Esophagus squamous epithelium (tissue), 5 donors: ENCODE results near the gene LAMP1. TPM values are rescaled to one million over a fixed set of nuclear protein-coding genes. Genes with fewer than 3 reads are reported as not detected.

Source experiments
- DNase-seq: peaks from one replicate; lab custom pipeline; 2025; lab: John Stamatoyannopoulos, UW
- H3K27ac ChIP-seq, 4 donors: fragments of 200-600 bp; sonication (generic); one replicate each; pipeline ENCODE4 v1.5.1; 2016 to 2019; ENCODE audit warnings: mild to moderate bottlenecking in 1 of 4
- H3K27me3 ChIP-seq, 4 donors: fragments of 200-600 bp; sonication (generic); 1 replicate in 3 of 4; 2 replicates in 1 of 4; pipeline versions ENCODE4 v1.5.1 to v1.6.0; 2017 to 2021; ENCODE audit warnings: antibody characterized with exemption in 1 of 4
- H3K36me3 ChIP-seq, 3 donors: fragments of 200-600 bp; sonication (generic); one replicate each; pipeline ENCODE4 v1.5.1; 2016 to 2019
- H3K4me1 ChIP-seq, 3 donors: fragments of 200-600 bp; sonication (generic); one replicate each; pipeline ENCODE4 v1.5.1; 2017 to 2019
- H3K4me3 ChIP-seq, 4 donors: fragments of 200-600 bp; sonication (generic); 1 replicate in 3 of 4; 2 replicates in 1 of 4; pipeline ENCODE4 v1.5.1; 2016 to 2019; ENCODE audit warnings: mild to moderate bottlenecking in 2 of 4, moderate library complexity in 1 of 4
- H3K9me3 ChIP-seq, 3 donors: fragments of 200-600 bp; sonication (generic); one replicate each; pipeline ENCODE4 v1.5.1; 2016 to 2019
- POLR2A ChIP-seq, 4 donors: fragments of 450-650 bp; IDR thresholded peaks; one replicate each; pipeline ENCODE4 v1.6.1; 2017; ENCODE audit warnings: antibody characterized with exemption in 4 of 4, mild to moderate bottlenecking in 4 of 4, moderate library complexity in 3 of 4
- WGBS, 2 donors: methylation state at CpG; one replicate each; pipeline ENCODE4 v1.1.5; 2018; 5-methylcytosine and 5-hydroxymethylcytosine counted together
- intact Hi-C: fragments of 100-400 bp; cut with DNase I; formaldehyde crosslinking; loops from one replicate; pipeline ENCODE4 v1.15.0; 2022
- total RNA-seq, 4 donors: library from RNA; depleted of rRNA; stranded (reverse); fragments of >200 nt; gene quantifications; one replicate each; pipeline ENCODE4 v1.1.0, GENCODE V29; 2016
- TF ChIP-seq, protein P1 (sequence below), 6 experiments: fragments of 450-650 bp in 4 of 6; fragments of 200-600 bp in 2 of 6; sonication (generic) in 2 of 6; IDR thresholded peaks; one replicate each; pipeline ENCODE4 v1.5.1; 2016 to 2019; ENCODE audit warnings: antibody characterized with exemption in 6 of 6, mild to moderate bottlenecking in 4 of 6, moderate library complexity in 4 of 6
- donor health status: DM: yes; HTN: yes; CAD: no.

Gene LAMP1
- total RNA-seq, 4 donors from 2014 or later, result 95.4 to 153 (median 123) TPM

DNA sequence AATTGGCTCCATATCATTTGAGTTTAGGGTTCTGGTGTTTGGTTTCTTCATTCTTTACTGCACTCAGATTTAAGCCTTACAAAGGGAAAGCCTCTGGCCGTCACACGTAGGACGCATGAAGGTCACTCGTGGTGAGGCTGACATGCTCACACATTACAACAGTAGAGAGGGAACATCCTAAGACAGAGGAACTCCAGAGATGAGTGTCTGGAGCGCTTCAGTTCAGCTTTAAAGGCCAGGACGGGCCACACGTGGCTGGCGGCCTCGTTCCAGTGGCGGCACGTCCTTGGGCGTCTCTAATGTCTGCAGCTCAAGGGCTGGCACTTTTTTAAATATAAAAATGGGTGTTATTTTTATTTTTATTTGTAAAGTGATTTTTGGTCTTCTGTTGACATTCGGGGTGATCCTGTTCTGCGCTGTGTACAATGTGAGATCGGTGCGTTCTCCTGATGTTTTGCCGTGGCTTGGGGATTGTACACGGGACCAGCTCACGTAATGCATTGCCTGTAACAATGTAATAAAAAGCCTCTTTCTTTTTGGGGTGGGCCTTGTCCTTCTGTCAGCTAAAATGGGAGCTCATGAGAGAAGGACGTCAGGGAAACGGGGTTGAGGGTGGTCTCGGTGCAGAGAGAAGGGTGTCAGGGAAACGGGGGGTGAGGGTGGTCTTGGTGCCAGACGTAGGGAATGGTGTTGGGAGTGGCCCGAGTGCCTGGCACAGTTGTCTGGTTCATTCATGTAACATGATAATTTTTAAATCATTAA, 26.0 kb downstream of the LAMP1 start:
- TF ChIP-seq, protein P1, sequence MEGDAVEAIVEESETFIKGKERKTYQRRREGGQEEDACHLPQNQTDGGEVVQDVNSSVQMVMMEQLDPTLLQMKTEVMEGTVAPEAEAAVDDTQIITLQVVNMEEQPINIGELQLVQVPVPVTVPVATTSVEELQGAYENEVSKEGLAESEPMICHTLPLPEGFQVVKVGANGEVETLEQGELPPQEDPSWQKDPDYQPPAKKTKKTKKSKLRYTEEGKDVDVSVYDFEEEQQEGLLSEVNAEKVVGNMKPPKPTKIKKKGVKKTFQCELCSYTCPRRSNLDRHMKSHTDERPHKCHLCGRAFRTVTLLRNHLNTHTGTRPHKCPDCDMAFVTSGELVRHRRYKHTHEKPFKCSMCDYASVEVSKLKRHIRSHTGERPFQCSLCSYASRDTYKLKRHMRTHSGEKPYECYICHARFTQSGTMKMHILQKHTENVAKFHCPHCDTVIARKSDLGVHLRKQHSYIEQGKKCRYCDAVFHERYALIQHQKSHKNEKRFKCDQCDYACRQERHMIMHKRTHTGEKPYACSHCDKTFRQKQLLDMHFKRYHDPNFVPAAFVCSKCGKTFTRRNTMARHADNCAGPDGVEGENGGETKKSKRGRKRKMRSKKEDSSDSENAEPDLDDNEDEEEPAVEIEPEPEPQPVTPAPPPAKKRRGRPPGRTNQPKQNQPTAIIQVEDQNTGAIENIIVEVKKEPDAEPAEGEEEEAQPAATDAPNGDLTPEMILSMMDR (IDR thresholded peaks at IDR 0.05), result no peak
- no peak for TF ChIP-seq POLR2A (IDR thresholded peaks at IDR 0.05)
- H3K4me1 ChIP-seq, result no peaks in the 10 kb centered on the region
- no peak overlapping the region for H3K4me3 ChIP-seq
- intact Hi-C loops, result no loop called here
- 95% methylated on average over 25 of the region's 25 CpGs for WGBS, 2 donors
- no peak for DNase-seq
- H3K36me3 ChIP-seq, result peaks cover 35 to 81% (median 42%) of the 10 kb centered on the region in 3 donors
- H3K9me3 ChIP-seq, result no peaks in the 10 kb centered on the region
- no peaks in the 10 kb centered on the region for H3K27me3 ChIP-seq
- no peak overlapping the region for H3K27ac ChIP-seq

DNA sequence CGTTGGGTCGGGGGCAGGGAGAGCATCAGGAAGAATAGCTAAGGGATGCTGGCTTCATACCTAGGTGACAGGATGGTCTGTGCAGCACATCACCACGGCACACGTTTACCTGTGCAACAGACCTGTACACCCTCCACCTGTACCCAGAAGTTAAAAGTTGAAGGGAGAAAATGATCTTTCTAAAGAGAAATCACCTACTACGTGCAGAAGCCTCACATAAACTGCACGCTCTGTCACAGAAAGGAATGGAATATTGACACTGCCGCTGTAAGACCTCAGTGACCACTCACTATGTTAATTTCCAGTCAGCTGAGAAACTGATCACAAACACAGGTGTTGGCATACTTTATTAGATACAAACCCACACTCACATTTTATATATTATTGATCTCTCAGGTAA, 26.8 kb downstream of the LAMP1 start:
- H3K27ac ChIP-seq, result no peak overlapping the region
- TF ChIP-seq, protein P1 (IDR thresholded peaks at IDR 0.05), result no peak
- TF ChIP-seq POLR2A (IDR thresholded peaks at IDR 0.05), result no peak
- WGBS, 2 donors, result 94 to 96% methylated on average over 7 of the region's 7 CpGs
- H3K9me3 ChIP-seq, result no peaks in the 10 kb centered on the region
- intact Hi-C loops, result no loop called here
- H3K4me1 ChIP-seq, result no peaks in the 10 kb centered on the region
- DNase-seq, result no peak
- H3K4me3 ChIP-seq, result no peak overlapping the region
- no peaks in the 10 kb centered on the region for H3K27me3 ChIP-seq
- H3K36me3 ChIP-seq, result peaks cover 30 to 73% (median 38%) of the 10 kb centered on the region in 3 donors

DNA sequence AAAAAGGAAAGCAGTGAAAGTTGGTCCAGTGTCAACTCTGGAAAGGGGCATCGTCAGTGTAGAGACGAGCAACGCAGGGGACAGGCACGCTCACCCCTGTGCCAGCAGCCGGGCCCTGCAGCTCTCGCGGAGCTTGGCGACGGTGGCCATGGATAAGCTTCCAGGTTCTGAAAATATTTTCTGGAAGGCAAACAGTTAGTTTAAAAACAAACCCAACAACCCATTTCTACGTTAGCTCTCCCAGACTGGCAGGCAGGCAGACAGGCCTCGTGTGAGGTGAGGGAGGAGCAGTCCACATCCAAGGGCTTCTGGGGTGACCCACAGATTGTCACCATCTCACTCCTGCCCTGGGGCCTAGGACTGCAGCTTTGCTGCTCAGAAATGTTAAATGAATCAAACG, 27.4 kb downstream of the LAMP1 start:
- Histone ChIP-seq H3K27ac (no peak overlapping the region), H3K4me1 (no peaks in the 10 kb centered on the region), H3K4me3 (no peak overlapping the region), H3K9me3 (no peaks in the 10 kb centered on the region), H3K36me3 (peaks cover 24 to 67% (median 33%) of the 10 kb centered on the region in 3 donors), H3K27me3 (no peaks in the 10 kb centered on the region)
- no peak for DNase-seq
- WGBS, 2 donors, result 72 to 79% methylated on average over 11 to 12 of the region's 12 CpGs
- TF ChIP-seq, protein P1 (IDR thresholded peaks at IDR 0.05), result no peak
- TF ChIP-seq POLR2A (IDR thresholded peaks at IDR 0.05), result no peak
- intact Hi-C loops, result no loop called here

DNA sequence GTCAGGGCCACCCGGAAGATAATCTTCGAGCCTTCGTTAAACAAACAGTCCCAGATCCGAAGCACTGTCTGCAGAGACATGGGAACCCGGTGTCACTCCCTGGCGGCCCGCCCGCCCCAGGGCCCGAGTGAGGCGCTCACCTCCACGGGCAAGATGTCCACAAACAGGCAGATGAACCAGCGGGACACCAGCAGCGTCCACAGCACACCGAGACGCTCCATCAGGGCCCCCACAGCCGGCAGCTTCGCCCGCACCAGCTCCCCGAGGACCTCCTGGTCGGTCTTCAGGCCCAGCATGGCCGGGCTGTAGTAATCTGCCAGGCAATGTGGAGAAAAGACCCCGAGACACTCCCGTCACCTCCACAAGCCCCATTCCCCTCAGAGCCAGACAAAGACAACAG, 28.7 kb downstream of the LAMP1 start:
- H3K27ac ChIP-seq, result no peak overlapping the region
- H3K4me1 ChIP-seq, result peaks cover 0 to under 1% (median 0%) of the 10 kb centered on the region in 3 donors
- H3K9me3 ChIP-seq, result no peaks in the 10 kb centered on the region
- no peak overlapping the region for H3K4me3 ChIP-seq
- H3K27me3 ChIP-seq, result no peaks in the 10 kb centered on the region
- H3K36me3 ChIP-seq, result peaks cover 14 to 54% (median 22%) of the 10 kb centered on the region in 3 donors
- 80 to 97% methylated on average over 3 to 7 of the region's 23 CpGs for WGBS, 2 donors
- intact Hi-C loops, result no loop called here
- TF ChIP-seq, protein P1 (IDR thresholded peaks at IDR 0.05), result no peak
- no peak for TF ChIP-seq POLR2A (IDR thresholded peaks at IDR 0.05)
- no peak for DNase-seq

DNA sequence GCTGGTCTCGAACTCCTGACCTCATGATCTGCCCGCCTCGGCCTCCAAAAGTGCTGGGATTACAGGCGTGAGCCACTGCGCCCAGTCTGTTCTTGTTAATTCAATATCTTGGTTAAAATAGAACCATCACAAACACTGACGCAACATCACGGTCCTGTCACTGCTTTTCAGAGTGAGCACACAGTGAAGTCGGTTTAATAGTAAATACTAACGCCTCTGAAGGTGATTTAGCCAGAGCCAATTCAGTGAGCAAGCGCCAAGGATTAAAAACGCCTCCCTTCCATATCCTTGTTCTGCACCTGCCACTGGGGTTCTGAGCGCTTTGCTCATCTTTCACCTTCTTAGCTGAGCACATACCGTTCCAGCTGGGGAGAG, 30.3 kb downstream of the LAMP1 start:
- intact Hi-C loops, result no loop called here
- TF ChIP-seq, protein P1 (IDR thresholded peaks at IDR 0.05), result no peak
- no peak for TF ChIP-seq POLR2A (IDR thresholded peaks at IDR 0.05)
- H3K9me3 ChIP-seq, result no peaks in the 10 kb centered on the region
- no peak for DNase-seq
- no peak overlapping the region for H3K4me3 ChIP-seq
- 75 to 83% methylated on average over 7 to 12 of the region's 13 CpGs for WGBS, 2 donors
- H3K27me3 ChIP-seq, result no peaks in the 10 kb centered on the region
- H3K4me1 ChIP-seq, result peaks cover 0 to 11% (median 3%) of the 10 kb centered on the region in 3 donors
- H3K36me3 ChIP-seq, result peaks cover 0 to 38% (median 12%) of the 10 kb centered on the region in 3 donors
- H3K27ac ChIP-seq, result no peak overlapping the region
